Activated CD4-positive, CD25-positive, alpha-beta regulatory T cell treated with anti-CD3 and anti-CD28 coated beads, Interleukin-2, amount 50 U/mL, for 16 hours (primary cell): ENCODE data around the gene CMIP.
"Not testable (repeated sequence)": the region's sequence is repeated elsewhere in the genome, so short reads cannot be mapped to it uniquely, and the experiment has no call there.

Experiments used
- DNase-seq: peaks from one replicate; pipeline ENCODE4 v3.0.0-alpha.2; 2020; ENCODE audit warnings: low read depth, low spot score

CMIP gene

DNA sequence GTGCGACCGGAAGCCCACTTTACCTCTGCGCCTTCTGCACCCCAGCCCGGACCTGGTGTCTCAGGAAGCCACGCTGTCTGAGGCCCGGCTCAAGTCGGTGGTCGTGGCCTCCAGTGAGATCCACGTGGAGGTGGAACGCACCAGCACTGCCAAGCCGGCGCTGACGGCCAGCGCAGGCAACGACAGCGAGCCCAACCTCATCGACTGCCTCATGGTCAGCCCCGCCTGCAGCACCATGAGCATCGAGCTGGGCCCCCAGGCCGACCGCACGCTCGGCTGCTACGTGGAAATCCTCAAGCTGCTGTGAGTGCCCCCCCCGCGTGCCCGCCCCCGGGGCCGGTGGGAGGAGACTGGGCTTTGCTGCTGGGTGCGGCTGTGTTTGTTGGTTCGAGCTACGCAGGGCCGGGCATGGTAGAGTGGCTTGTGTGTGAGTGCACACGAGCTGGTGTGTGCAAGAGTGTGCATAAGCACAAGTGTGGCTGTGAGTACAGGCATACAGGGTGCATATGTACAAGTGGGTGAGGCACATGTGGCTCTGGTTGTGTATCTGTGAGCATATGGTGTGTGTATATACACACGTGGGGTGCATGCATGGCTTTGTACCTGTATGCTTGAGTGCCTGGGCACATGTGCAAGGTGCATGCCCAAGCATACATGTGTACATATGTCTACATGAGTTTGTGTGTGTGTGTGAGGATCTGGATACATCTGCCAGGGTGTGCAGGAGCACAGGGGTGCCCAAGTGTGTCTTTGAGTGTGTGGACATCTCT is 233.9 kb downstream of the CMIP start:
- no peak for DNase-seq

- no peak for DNase-seq
These were observed 235.3 kb downstream of the CMIP start for GRCh38 chr16:81679721-81680430.

DNA sequence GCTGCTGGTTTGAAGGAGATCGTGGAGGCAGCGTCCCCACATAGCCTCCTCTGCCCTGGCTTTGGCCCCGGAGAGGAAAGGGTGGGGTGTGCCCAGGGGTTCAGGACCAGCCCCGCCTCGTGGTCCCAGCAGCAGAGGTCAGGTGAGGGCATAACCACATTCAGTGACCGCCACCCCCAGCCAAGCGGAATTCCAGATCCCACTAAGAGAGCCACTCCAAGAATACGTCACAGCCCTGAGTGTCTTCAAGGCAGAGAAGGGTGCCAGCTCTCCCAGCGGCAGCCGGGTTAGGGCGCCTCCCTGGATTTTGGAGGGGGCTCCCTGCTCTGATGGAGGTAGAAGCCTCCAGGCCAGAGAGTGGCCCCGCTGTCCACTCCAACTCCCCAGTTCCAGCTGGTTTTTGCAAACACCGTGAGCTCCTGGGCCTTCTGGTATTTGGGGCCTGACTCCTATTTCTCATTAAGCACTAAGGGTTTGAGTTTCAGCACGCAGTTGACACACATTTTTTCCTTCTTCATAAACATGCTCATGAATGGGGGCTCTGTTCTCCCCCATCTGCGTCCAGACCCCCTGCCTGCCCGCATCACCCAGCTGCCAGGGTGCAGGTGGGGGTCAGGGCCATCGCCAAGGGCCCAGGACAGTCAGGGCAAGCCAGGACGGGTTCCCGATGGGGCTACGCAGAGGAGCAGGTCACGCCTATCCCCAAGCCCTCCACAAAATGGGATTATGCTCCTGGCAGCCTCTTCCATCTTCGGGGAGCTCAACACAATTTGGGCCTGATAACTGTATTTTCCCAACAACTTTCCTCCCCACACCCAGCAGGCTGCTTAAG is 236.1 kb downstream of the CMIP start:
- no peak for DNase-seq

DNA sequence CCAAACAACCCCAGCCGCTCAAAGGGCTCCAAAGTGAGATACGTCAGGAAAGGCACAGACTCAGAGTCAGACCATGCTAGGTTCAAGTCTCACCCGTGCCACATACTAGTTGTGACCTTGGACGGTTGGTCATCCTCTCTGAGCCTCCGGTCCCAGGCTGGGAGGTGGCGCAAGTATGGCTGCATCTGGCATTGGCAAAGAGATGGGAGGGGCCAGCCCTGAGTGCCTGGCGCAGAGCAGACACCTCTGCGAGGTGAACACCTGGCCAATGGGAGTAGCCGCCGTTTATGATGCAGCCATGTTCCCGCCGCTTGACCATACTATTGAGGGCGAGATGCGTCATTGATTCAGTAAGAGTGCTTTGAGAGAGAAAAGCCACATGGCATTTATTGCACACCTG is 236.7 kb downstream of the CMIP start:
- no peak for DNase-seq

- no peak for DNase-seq
These were observed 239.7 kb downstream of the CMIP start for GRCh38 chr16:81684242-81684837.

GRCh38 chr16:81684901-81685300 is 240.3 kb downstream of the CMIP start:
- no peak for DNase-seq

DNA sequence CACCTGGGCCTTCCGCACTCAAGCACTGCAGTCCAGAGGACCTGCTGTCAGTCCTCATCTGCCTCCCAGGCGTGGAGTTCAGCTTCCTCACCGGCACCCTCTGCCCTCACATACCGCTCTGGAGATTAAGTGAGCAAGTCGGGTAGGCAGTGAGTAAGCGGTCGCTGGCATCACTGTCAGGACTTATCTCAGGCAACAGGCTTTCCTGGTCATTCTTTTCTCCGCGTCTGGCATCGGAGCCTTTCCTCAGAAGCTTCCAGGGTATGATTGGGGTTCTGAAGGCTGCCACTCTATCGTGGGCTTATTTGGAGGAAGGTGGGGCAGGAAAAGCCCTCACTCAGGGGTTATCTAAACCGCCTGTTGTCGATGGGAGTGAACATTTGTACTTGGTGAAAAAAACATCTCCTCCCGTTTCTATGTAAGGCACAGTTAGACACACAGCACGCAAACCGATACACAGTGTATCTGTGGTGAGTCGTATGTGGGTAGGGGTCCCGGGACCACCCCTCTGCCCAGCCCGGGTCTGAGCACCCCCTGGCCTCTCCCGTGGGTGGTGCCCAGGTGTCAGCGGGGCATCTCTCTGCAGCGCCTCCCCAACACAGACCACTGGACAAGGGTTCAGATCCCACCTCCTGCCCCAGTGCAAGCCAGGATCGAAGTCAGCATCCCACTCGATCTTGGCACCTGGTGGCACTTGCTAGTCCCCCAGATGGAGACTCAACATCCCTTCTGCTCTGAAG is 242.0 kb downstream of the CMIP start:
- DNase-seq = no peak

DNA sequence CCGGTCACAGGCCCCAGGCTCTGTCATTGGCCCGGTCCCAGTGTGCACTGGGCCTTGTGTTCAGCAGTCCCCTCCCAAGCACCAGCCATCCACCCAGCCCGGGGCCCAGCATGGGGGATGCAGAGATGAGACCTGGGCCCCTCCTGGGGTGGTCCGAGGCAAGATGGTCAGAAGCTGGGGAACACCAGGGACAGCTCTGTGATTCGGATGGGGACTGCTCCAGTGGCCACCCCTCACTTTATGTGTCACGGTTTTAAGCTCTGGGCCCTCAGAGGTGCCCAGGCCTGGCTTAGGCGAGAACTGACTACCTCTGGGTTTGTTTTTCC is 242.5 kb downstream of the CMIP start:
- no peak for DNase-seq

DNA sequence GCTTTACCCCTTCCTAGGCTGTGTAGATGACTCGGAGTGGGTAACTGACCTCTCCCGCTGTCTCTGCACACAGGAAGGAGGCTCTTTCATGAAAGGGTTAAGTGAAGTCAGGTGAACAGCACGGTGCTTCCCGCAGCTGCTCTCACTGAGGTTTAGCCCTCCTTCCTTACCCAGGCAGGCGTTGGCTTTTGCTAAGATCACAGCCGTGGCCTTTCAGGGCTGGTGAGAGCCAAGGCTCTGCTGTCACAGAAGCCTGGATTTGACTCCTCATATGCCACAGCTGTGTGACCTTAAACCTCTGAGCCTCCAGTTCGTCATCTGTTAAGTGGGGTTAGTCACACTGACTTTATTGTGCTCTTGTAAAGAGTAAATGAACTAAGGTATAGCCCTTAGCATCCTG is 243.6 kb downstream of the CMIP start:
- no peak for DNase-seq

- DNase-seq = not testable (repeated sequence)
These were observed 244.2 kb downstream of the CMIP start for GRCh38 chr16:81688839-81689238.

DNA sequence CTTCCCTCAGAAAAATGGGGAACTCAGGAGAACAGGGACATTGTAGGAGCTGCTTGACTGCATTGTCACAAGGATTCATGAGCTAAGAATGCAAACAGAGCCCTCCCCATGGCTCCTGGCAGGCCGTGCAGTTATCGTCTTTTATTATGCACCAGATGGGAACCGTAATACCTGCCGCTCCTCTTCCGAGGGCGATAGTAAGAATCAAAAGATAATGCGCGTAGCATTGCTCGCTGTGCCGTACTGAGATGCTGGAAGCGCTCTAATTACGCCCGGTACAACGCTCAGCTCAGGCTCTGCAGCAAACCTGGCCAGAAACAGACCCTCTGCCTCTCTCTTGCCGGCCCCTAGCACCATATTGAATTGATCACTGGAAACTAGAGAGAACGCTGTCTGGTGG is 247.4 kb downstream of the CMIP start:
- DNase-seq = no peak

DNA sequence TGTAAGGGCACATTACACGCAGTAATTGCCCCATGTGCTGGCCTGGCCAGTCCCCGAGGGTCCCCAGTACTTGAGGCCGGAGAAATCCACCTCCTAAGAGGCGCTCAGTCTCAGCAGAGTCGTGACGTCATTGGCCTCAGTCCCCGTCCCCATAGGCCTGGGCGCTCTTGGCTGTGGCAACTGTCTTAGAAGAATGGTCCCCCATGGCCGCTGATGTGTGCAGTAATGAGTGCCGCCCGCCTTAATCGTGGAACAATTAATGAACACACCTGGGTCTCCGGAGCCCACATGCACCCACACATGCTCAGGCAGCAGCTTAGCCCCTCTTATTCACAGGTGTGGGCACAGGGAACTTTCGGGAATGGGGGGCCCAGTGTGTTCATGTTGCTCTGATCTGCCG is 248.0 kb downstream of the CMIP start:
- DNase-seq = no peak

DNA sequence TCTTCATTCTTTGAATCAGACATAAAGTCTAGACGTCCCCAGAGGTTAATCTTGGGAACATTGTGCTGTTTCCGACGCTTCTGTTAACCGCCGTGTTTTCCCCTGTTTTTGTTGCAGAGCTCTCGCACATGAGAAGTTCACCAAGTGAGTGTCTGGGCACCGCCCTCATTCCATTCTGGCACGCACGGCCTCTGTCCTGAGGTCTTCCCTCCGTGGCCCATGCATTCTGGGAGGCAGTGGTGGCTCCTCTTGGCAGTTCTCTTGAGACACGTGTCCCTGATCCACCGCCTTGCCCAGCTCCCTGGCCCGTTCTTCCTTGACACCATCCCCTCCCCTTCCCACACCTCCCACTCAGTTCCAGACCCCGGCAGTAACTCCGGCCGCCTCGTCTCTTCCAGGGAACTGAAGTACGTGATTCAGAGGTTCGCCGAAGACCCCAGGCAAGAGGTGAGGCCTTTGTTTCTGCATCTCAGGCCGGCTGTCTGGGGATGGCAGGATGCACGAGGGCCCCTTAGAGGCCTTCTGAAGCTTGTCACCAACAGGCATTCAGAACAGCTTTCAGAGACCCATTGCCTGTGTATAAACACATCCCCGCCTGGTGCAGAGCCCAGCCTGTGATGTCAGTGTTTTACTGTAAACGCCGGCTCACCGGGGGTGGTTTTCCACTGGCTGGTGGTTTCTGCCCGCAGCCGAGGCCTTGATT is 248.6 kb downstream of the CMIP start:
- no peak for DNase-seq

GRCh38 chr16:81693744-81694303 is 249.2 kb downstream of the CMIP start:
- no peak for DNase-seq

DNA sequence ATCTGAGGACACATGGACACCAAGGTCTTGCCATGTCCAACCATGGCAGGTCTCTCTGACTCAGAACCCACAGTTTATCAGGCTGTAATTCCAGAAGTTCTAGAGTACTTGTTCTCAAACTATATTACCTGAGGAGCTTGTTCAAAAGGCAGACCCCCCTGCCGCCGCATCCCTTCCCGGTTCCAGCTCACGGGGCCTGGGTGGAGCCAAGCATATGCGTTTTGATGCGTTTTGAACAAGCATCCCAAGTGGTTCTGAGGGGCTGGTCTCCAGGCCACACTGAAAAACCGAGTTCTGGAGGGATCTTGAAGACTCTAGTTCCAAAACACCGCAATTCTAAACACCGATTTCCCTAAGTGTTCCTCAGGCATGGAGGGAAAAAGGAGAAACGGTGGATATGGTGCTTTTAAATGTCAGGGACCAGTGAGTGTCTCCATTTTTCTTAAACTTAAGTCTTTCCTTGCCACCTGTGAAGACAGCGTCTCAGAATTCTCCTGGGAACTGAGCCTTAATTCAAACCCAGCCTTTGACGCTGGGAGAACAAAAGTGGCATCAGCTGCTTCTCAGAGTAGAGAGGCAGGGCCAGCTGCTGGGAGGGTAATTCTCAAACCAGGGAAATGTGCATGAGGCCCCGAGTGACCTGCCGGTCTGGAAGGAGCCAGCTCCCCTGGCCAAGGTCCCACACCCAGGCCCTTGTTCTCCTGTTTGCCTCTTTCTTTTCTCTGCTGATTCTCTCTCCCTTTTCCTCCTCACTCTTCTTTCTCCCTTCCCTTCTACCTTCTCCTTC is 250.1 kb downstream of the CMIP start:
- no peak for DNase-seq

DNA sequence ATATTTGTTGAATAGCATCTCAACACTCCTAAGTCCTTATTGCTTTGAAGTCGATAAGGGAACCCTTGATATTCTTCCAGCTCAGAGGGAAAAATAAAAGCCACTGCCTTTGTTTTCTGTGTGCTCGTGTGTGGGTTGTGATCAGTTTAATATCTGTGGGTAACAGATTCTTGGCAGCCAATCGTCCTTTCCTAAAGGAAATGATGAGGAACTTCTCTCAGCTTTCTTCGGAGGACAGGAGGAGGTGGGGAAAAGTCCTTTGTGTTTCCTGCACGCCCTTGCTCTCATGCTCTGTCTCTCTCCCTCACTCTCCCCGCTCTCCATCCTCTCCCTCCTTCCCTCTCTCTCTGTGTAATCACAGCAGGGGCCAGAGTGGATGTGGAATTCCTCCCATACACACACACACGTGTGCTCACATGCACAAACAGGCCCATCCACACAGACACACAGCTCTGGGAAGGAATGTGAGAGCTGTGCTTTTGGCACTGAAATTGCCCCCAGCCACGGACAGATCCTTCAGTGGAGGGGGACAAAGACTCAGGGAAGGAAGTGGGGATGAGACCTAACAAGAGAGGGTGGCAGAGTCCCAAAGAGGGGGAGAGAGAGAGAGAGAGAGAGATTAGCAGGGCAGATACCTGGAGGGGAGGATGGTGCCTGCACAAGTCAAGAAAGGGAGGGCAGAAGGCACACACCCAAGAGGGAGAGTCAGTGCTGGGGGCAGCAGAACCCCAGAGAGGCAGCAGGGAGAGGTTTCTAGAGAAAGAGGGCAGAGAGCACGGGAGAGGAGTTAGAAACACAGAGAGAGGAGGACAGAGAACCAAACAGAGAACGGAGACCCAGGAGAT is 250.9 kb downstream of the CMIP start:
- no peak for DNase-seq

GRCh38 chr16:81696166-81696960 is 251.8 kb downstream of the CMIP start:
- DNase-seq = no peak
